C4-2B (cell line): ENCODE data around the gene PLEKHA8.
"Not testable (repeated sequence)": the region's sequence is repeated elsewhere in the genome, so short reads cannot be mapped to it uniquely, and the experiment has no call there.

Source experiments
- H3K27ac ChIP-seq: fragments of 450-650 bp; 2 replicates; pipeline ENCODE4 v1.5.1; 2017
- ZFX ChIP-seq: fragments of 450-650 bp; IDR thresholded peaks from 2 replicates; pipeline ENCODE4 v1.6.1; 2017
- TF ChIP-seq, protein P1 (sequence below): fragments of 450-650 bp; conservative IDR thresholded peaks from 2 replicates; pipeline ENCODE4 v1.5.1; 2017; ENCODE audit warnings: mild to moderate bottlenecking

Gene PLEKHA8

DNA sequence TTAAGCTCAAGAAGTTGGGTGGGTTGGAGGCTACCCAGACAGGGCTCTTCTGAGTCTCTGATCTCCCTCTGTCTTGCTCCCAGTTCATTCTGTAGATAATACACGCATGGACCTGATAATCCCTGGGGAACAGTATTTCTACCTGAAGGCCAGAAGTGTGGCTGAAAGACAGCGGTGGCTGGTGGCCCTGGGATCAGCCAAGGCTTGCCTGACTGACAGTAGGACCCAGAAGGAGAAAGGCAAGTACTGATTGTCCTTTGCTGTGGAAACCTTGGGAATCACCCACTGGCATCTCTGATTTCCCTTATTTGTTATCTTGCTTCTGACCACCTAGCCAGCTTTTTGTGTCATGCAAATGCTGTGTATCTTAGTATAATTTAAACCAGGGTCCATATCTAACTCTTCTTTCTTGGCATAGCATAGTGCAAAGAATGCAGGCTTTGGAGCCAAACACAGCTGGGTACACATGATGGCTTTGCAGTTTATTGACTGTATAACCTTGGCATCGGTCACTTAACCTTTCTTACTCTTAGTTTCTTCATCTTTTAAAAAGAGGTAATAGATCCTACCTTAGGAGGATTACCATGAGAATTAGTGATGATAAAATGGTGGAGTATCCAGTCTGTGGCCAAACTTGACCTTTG lies 18.0 kb downstream of the PLEKHA8 start:
- no peak for TF ChIP-seq ZFX
- TF ChIP-seq, protein P1, sequence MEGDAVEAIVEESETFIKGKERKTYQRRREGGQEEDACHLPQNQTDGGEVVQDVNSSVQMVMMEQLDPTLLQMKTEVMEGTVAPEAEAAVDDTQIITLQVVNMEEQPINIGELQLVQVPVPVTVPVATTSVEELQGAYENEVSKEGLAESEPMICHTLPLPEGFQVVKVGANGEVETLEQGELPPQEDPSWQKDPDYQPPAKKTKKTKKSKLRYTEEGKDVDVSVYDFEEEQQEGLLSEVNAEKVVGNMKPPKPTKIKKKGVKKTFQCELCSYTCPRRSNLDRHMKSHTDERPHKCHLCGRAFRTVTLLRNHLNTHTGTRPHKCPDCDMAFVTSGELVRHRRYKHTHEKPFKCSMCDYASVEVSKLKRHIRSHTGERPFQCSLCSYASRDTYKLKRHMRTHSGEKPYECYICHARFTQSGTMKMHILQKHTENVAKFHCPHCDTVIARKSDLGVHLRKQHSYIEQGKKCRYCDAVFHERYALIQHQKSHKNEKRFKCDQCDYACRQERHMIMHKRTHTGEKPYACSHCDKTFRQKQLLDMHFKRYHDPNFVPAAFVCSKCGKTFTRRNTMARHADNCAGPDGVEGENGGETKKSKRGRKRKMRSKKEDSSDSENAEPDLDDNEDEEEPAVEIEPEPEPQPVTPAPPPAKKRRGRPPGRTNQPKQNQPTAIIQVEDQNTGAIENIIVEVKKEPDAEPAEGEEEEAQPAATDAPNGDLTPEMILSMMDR, result no peak
- no peak overlapping the region for H3K27ac ChIP-seq

DNA sequence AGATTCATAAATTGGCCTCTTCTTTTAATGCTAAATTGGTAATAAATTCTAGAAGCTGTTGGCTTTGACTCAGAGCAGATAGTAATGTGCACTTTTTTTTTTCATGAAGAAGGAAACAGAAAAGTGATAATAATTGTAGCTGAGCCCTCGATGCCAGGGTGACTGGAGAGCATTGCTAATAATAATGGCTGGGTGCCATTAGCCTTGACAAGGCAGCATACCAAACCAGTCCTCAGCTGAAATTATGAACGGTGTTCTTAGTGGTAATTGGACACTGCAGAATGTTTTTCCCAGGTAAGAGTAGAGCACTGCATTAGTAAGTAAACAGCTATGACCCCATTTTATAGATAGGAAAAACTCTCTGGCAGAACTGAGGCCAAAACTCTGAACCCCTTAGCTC lies 18.9 kb downstream of the PLEKHA8 start:
- no peak for TF ChIP-seq ZFX
- TF ChIP-seq, protein P1, result no peak
- H3K27ac ChIP-seq, result no peak overlapping the region

DNA sequence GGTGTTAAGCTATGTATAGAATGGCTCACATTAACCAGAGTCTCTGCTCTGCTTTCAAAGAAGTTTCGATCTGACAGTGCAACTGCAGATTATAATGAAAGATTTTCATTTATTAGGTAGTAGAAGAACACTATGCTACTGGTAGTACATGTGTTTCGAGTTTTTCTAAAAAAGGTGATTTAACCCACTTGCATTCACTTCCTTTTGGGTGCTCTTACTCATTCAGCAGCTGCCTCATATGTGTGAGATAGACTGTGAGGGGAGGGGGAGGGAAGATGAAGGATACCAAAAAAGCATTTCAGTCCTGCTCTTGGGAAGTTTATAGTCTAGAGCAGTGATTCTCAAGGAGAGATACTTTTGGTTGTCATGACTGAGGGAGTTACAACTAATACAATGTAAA lies 20.4 kb downstream of the PLEKHA8 start:
- TF ChIP-seq, protein P1, result no peak
- TF ChIP-seq ZFX, result no peak
- H3K27ac ChIP-seq, result no peak overlapping the region

DNA sequence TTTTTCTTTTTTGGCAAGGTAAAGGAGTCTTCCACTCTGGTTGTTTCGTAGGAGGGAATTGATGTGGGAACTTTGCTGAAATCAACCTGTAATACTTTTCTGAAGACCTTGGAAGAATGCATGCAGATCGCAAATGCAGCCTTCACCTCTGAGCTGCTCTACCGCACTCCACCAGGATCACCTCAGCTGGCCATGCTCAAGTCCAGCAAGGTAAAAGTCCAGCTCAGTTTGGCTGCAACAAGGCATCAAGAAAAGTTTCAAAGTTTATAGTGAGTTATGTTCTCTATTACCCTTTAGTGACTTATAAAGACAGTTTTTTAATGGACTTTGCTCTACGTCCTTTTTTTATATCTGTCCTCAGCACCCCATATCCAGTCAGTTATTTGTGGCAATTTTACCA lies 21.0 kb downstream of the PLEKHA8 start:
- TF ChIP-seq ZFX, result no peak
- TF ChIP-seq, protein P1, result no peak

DNA sequence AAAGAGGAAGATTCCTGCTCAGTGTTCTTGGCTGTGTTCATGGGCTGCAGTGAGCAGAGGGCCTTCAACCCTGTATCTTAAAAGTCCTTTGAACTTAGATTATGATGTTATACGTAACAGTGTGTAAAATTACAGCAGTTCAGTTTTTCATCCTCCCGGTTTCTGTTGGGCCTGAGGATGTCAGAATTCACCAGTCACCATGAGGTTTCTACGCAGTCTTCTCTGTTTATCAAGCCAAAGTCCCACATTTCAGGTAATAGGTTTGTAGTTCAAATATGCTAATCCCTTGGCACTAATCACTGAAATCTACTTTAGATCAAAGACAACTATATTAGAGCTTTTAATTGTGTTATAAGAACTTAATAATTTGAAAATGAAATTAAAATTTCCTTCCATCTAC lies 24.9 kb downstream of the PLEKHA8 start:
- no peak overlapping the region for H3K27ac ChIP-seq
- no peak for TF ChIP-seq ZFX
- TF ChIP-seq, protein P1, result no peak

More for the DNA sequence above, 21.0 kb downstream of the PLEKHA8 start:
- no peak overlapping the region for H3K27ac ChIP-seq

DNA sequence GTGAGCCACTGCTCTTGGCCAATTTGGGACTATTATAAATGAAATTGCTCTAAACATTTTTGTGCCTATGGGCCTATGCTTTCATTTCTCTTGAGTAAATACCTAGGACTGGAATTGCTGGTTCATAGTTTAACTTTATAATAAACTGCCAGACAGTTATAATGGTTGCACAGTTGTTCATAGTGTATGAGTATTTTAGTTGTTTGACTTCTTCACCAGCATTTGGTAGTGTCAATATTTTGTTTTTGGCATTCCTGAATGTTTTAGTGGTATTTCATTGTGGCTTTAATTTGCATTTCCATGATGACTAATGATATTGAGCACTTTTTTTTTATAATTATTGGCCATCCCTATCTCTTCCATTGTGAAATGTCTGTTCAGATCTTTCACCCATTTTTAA lies 29.5 kb downstream of the PLEKHA8 start:
- H3K27ac ChIP-seq, result no peak overlapping the region
- no peak for TF ChIP-seq ZFX
- TF ChIP-seq, protein P1, result no peak

DNA sequence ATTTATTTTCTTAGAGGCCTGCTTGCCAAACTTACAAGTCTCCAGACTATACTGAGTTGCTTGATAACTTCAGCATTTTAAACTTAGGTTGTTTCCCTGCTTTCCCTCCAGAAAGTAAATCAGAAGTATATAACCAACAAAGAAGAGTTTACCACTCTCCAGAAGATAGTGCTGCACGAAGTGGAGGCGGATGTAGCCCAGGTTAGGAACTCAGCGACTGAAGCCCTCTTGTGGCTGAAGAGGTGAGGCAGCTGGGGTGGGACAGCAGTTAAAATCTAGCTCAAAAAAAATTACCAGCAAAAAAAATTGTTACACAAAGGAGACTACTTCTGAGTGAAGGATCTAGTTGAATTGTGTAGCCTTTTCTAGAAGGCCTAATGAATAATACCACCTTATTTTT lies 33.6 kb downstream of the PLEKHA8 start:
- TF ChIP-seq, protein P1, result peak; percentile 61

More for the DNA sequence above, 33.6 kb downstream of the PLEKHA8 start:
- not testable (repeated sequence) for H3K27ac ChIP-seq
